Activated CD4-positive, alpha-beta memory T cell treated with anti-CD3 and anti-CD28 coated beads for 36 hours (primary cell): ENCODE results near the gene GZMB. TPM values are rescaled to one million over a fixed set of nuclear protein-coding genes. Genes with fewer than 3 reads are reported as not detected.
A peak's percentile ranks its signal among the peaks of the same experiment; 100 is the strongest.
"Not testable (repeated sequence)": the region's sequence is repeated elsewhere in the genome, so short reads cannot be mapped to it uniquely, and the experiment has no call there.

Experiments
- CTCF ChIA-PET: fragments of 350-600 bp; sonication (Branson Sonifier 250); formaldehyde crosslinking; loops from one replicate; lab custom pipeline; 2021; ENCODE audit warnings: antibody characterized with exemption, inconsistent platforms; lab: Charles Lee
- POLR2A ChIA-PET: fragments of 350-600 bp; sonication (Branson Sonifier 250); formaldehyde crosslinking; loops from one replicate; lab custom pipeline; 2021; ENCODE audit warnings: antibody characterized with exemption; lab: Charles Lee
- DNase-seq: peaks from one replicate; pipeline ENCODE4 v3.0.0-alpha.2; 2020
- H3K27ac Mint-ChIP-seq: one replicate; pipeline ENCODE4 v1.8.0; 2021; ENCODE audit warnings: mixed read lengths
- H3K27me3 Mint-ChIP-seq: one replicate; pipeline ENCODE4 v1.8.0; 2021; ENCODE audit warnings: mixed read lengths
- H3K36me3 Mint-ChIP-seq: one replicate; pipeline ENCODE4 v1.8.0; 2021; ENCODE audit warnings: mixed read lengths
- H3K4me1 Mint-ChIP-seq: one replicate; pipeline ENCODE4 v1.8.0; 2021; ENCODE audit warnings: low read depth, mixed read lengths
- H3K4me3 Mint-ChIP-seq: one replicate; pipeline ENCODE4 v1.8.0; 2021; ENCODE audit warnings: mild to moderate bottlenecking, mixed read lengths
- H3K9me3 Mint-ChIP-seq: one replicate; pipeline ENCODE4 v1.8.0; 2021; ENCODE audit warnings: mixed read lengths
- intact Hi-C: fragments of 100-400 bp; cut with micrococcal nuclease; formaldehyde crosslinking; loops from one replicate; pipeline ENCODE4 v1.15.1; 2023
- total RNA-seq, 2 experiments: library from RNA; stranded (reverse); gene quantifications; one replicate each; pipeline ENCODE4 v1.2.3, GENCODE V29; 2021

GZMB gene
- total RNA-seq, 2 experiments from 2014 or later = 2,258 to 2,294 TPM

GRCh38 chr14:24606297-24606696 lies 27.7 kb downstream of the GZMB start:
- H3K4me1 Mint-ChIP-seq = peaks cover 26% of the 10 kb centered on the region
- intact Hi-C loops = loop anchor here (10.0 kb wide), 1 partner anchor 519 kb away; no protein-coding TSS in a partner anchor
- no peaks in the 10 kb centered on the region for H3K9me3 Mint-ChIP-seq

GRCh38 chr14:24605435-24606190 lies 28.4 kb downstream of the GZMB start:
- POLR2A ChIA-PET = interaction anchor here (0.8 to 1.5 kb wide), 2 partner anchors 21 to 28 kb away, joined by 3 to 5 read pairs; partner anchors contain the start of gene GZMB
- DNase-seq = peak; percentile 78
- intact Hi-C loops = loop anchor here (1.0 to 10.0 kb wide), 4 partner anchors 29 to 519 kb away; partner anchors contain the start of gene GZMB
- peaks cover 4% of the 10 kb centered on the region for H3K36me3 Mint-ChIP-seq
- H3K27me3 Mint-ChIP-seq = peaks cover 3% of the 10 kb centered on the region
- CTCF ChIA-PET = interaction anchor here (0.7 to 3.9 kb wide), 23 partner anchors 8 to 199 kb away, joined by 3 to 36 read pairs (median 4); partner anchors contain the start of gene GZMB
- peaks cover 26% of the 10 kb centered on the region for H3K4me1 Mint-ChIP-seq
- H3K9me3 Mint-ChIP-seq = no peaks in the 10 kb centered on the region
- H3K4me3 Mint-ChIP-seq = peak overlapping the region; percentile 60
- H3K27ac Mint-ChIP-seq = peak overlapping the region; percentile 81

More at GRCh38 chr14:24606297-24606696, 27.7 kb downstream of the GZMB start:
- CTCF ChIA-PET = interaction anchor here (0.7 to 3.9 kb wide), 20 partner anchors 7 to 198 kb away, joined by 3 to 36 read pairs (median 7); partner anchors contain the start of gene GZMB
- Mint-ChIP-seq H3K27ac (no peak overlapping the region), H3K4me3 (no peak overlapping the region), H3K27me3 (peaks cover 1% of the 10 kb centered on the region), H3K36me3 (peaks cover 4% of the 10 kb centered on the region)
- POLR2A ChIA-PET = interaction anchor here (0.8 to 1.5 kb wide), 2 partner anchors 20 to 28 kb away, joined by 3 to 5 read pairs; partner anchors contain the start of gene GZMB
- no peak for DNase-seq

- Mint-ChIP-seq H3K36me3 (peaks cover 8% of the 10 kb centered on the region), H3K27ac (no peak overlapping the region), H3K4me1 (no peaks in the 10 kb centered on the region), H3K27me3 (peaks cover 9% of the 10 kb centered on the region), H3K9me3 (peaks cover 26% of the 10 kb centered on the region), H3K4me3 (no peak overlapping the region)
- DNase-seq = no peak
- POLR2A ChIA-PET = no interaction called here
- intact Hi-C loops = no loop called here
- CTCF ChIA-PET = interaction anchor here (2.8 kb wide), 1 partner anchor 8 kb away, joined by 10 read pairs; no protein-coding TSS in a partner anchor
These were observed 36.6 kb downstream of the GZMB start for GRCh38 chr14:24597403-24597802.

DNA sequence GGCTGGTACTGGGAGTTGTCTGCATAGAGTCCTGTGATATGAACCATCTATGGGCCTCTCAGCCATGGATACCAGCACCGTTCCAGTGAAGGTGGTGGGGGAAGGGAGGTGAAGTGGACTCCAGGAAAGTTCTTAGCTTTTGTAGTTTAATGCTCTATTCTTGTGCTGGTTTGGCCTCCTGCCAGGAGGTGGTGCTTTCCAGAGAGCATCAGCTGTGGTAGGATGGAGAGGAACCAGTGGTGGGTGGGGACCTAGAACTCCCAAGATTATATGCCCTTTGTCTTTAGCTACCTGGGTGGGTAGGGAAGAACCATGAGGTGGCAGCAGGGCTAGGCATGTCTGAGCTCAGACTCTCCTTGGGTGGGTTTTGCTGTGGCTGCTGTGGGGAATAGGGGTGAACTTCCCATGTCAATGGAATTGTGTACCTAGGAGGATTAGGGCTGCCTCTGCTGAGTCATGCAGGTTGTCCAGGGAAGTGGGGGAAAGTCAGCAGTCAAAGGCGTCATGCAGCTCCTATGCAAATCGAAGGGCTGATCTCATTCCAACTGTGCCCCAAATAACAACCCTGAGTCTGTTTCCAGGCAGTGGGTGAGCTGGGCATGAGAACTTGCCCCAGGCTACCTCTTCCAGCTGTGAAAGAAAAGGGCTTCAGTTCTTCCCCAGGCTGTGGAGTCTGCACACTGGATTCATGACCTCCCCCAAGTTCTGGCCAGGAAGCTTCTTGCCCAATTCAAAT lies 38.7 kb downstream of the GZMB start:
- DNase-seq = no peak
- peaks cover 26% of the 10 kb centered on the region for H3K9me3 Mint-ChIP-seq
- CTCF ChIA-PET = interaction anchor here (1.5 to 2.8 kb wide), 2 partner anchors 10 to 114 kb away, joined by 4 to 10 read pairs; no protein-coding TSS in a partner anchor
- H3K4me3 Mint-ChIP-seq = no peak overlapping the region
- H3K27ac Mint-ChIP-seq = no peak overlapping the region
- H3K27me3 Mint-ChIP-seq = peaks cover 8% of the 10 kb centered on the region
- peaks cover 8% of the 10 kb centered on the region for H3K36me3 Mint-ChIP-seq
- POLR2A ChIA-PET = no interaction called here
- intact Hi-C loops = no loop called here
- H3K4me1 Mint-ChIP-seq = no peaks in the 10 kb centered on the region

- H3K4me1 Mint-ChIP-seq, H3K27ac Mint-ChIP-seq, H3K36me3 Mint-ChIP-seq, CTCF ChIA-PET, DNase-seq, POLR2A ChIA-PET, H3K4me3 Mint-ChIP-seq, intact Hi-C loops, H3K27me3 Mint-ChIP-seq, H3K9me3 Mint-ChIP-seq: not testable (repeated sequence)
These were observed 43.0 kb downstream of the GZMB start for GRCh38 chr14:24591004-24591403.

- H3K4me3 Mint-ChIP-seq, intact Hi-C loops, CTCF ChIA-PET, H3K9me3 Mint-ChIP-seq, DNase-seq, H3K4me1 Mint-ChIP-seq, H3K27me3 Mint-ChIP-seq, POLR2A ChIA-PET, H3K36me3 Mint-ChIP-seq, H3K27ac Mint-ChIP-seq: not testable (repeated sequence)
These were observed 49.6 kb downstream of the GZMB start for GRCh38 chr14:24584402-24584801.

Other genes starting within 250 kb of the GZMB start
- gene NYNRIN, start 235.2 kb downstream of the GZMB start, total RNA-seq = under 1 TPM; 0.02 to 0.22 TPM
- 1 to 10 TPM; 8.6 to 9.3 TPM for gene CBLN3, start 204.5 kb downstream of the GZMB start, total RNA-seq
- 10 to 100 TPM; 62.5 to 62.9 TPM for gene KHNYN, start 204.2 kb downstream of the GZMB start, total RNA-seq
- 10 to 100 TPM; 36.2 to 43.8 TPM for gene SDR39U1, start 191.4 kb downstream of the GZMB start, total RNA-seq
- gene CMA1, start 125.9 kb downstream of the GZMB start, total RNA-seq = not detected
- gene CTSG, start 57.9 kb downstream of the GZMB start, total RNA-seq = not detected
- gene GZMH, start 24.5 kb downstream of the GZMB start, total RNA-seq = 10 to 100 TPM; 65.6 to 67.9 TPM